Non-pigmented ciliary epithelial cell (primary cell): ENCODE data around the gene ZC3H13.

Experiments used
- DNase-seq: peaks from one replicate; pipeline ENCODE4 v3.0.0-alpha.2; 2010; ENCODE audit warnings: low read depth

Gene ZC3H13, protein sequence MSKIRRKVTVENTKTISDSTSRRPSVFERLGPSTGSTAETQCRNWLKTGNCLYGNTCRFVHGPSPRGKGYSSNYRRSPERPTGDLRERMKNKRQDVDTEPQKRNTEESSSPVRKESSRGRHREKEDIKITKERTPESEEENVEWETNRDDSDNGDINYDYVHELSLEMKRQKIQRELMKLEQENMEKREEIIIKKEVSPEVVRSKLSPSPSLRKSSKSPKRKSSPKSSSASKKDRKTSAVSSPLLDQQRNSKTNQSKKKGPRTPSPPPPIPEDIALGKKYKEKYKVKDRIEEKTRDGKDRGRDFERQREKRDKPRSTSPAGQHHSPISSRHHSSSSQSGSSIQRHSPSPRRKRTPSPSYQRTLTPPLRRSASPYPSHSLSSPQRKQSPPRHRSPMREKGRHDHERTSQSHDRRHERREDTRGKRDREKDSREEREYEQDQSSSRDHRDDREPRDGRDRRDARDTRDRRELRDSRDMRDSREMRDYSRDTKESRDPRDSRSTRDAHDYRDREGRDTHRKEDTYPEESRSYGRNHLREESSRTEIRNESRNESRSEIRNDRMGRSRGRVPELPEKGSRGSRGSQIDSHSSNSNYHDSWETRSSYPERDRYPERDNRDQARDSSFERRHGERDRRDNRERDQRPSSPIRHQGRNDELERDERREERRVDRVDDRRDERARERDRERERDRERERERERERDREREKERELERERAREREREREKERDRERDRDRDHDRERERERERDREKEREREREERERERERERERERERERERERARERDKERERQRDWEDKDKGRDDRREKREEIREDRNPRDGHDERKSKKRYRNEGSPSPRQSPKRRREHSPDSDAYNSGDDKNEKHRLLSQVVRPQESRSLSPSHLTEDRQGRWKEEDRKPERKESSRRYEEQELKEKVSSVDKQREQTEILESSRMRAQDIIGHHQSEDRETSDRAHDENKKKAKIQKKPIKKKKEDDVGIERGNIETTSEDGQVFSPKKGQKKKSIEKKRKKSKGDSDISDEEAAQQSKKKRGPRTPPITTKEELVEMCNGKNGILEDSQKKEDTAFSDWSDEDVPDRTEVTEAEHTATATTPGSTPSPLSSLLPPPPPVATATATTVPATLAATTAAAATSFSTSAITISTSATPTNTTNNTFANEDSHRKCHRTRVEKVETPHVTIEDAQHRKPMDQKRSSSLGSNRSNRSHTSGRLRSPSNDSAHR (N-terminal part only)

DNA sequence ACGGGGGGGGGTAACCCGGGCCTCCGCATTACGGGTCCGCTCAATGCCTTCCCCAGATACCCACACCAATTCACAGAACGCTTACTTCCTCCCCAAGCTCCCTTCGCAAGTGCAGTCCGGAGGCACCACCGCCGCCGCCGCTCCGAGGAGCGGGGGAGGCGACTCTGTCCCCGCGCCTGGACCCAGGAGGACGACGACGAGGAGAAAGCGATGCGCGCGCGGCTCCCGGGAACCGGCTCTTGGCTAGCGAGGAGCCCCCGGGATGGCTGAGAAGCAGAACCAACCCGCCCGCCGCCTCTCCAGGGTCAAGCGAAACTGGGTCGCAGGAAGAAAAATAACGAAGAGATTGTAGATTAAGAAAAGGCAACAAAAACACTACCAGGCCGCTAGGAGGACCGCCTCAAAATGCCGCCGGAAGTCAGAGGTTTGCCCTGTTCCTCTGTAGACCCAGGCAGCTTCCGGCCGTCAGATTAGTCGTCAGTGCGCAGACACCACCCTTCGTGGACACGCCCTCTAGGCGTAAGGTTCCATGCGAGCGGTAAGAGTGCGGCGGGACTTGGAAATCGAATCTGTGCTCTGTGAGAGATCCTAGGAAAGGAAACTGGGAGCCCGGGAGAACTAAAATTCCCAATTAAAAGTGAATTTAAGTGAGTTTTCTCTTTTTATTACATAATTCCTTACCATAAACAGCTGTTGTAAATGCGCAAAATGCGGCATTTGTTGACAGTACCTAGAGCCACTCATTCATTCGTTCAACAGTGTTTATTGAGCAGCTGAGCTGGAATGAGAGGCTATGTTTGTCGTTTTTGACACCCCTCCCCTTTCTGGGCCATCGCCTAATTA, at the start of gene ZC3H13:
TSS of gene ZC3H13 (minus strand) at position 428 of the 843 bp plus-strand sequence. CDS start 7,239 bp downstream, outside the sequence.
- DNase-seq = peak; percentile 88

DNA sequence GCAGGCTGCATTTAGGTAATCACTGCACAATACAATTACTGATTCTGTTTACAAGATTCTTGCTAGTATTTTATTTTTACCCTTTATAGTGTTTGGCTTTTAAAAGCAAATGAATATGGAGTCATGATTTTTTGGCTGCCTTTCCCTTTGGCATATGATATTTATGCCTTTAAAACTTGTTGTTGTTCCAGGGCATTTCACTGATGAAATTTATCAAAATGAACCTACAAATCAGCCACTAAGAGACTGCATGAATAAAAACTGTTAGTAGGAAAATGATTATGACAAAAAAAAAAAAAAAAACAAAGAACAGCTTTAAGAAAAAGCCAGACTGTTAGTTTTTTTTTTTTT, 49.7 kb upstream of the ZC3H13 start:
- no peak for DNase-seq

DNA sequence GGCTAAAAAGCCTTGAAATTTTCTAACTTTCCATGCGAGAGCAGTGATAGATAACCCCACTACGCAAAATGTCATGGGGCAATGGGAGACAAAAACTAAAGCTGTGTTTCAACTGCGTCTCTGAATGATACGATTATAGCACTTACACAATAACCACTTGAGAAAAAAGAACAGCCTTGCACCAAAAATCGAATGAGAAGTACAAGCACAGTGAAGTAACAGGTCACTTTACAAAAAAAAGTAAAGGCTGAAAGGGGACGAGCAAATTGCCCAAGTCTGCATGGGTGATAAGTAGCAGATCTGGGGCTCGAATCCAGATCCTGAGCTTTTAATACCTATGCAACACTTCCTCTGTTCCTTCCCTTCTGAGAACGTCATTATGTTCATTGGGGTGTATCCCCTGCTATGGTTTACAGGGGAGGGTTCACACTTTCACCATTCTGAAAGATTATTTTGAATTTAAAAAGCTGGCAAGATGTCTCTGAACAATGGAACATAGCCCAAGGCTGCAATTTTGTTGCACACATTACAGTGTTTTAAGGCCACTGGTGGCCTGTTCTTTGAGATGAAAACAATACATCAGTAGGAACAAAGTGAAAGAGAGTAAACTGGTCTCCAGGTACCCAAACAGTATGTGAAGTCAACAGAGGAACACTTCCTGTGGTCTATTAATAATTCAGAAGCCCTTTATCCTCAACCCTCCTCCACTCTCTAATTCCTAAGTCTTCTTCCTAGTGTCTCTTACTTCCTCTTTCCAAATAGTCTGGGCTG, 49.1 kb upstream of the ZC3H13 start:
- no peak for DNase-seq

DNA sequence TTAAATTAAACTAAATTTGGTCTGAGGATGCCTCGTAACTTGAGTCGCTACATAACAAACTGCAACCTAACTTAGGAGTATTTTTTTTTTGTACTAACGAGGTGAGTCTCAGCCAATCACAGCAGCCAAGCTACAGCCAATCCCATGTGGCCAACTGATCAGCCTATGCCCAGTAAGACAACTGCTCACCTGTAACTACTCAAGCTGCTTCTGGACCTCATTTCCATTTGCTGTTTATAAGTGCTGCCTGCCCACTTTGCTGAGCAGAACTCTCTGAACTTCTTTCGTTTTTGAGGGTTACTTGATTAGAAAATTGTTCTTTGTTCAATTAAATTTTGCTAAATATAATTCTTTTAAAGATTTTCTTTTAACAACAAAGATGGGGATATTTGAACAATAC, 48.5 kb upstream of the ZC3H13 start:
- DNase-seq = no peak

DNA sequence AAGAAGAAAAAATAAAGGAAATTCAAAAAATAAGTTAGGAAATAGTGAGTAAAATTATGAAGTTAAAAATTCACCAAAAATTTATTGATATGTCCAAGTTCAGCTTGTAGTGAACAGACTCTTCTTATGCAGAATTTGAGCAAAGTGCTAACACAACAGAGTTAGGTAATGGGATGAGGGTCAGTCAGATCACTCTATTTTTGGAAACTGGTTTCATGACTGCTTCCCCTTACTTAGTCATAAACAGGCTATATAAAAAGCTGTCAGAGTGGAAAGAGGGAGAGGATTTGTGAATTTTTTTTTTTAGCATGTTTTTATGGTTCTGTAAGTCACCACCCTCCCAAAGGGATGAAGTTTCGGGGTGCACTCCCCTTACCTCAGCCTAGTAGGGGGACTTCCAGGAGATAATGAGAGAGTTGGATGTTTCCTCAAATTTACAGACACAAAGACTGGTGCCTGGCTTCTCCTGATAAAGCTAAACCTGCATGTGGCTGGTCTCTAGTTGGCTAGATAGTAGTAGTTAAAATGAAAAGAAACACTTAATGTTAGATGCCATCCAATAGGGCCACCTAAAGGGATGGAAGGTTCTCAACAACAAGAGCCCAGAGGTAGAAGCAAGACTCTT, 47.8 kb upstream of the ZC3H13 start:
- DNase-seq = no peak

DNA sequence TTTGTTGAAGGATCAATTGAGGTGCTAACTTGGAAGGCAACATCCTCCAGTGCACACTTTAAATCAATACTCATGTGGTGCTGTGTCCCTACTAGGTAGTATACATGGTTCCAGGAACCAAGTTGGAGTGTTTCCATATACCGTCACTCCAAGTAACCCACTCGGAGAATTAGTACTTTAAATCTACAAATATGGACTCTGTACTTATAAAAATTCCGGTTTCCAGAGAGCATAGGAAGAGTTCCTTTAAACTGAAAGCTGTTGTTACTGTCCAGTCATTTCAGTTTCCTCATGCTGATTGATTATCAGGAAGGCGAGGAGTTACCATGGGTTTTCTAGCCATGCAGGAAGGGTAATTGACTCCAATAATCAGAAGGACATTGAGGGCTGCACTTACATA, 45.1 kb upstream of the ZC3H13 start:
- no peak for DNase-seq

DNA sequence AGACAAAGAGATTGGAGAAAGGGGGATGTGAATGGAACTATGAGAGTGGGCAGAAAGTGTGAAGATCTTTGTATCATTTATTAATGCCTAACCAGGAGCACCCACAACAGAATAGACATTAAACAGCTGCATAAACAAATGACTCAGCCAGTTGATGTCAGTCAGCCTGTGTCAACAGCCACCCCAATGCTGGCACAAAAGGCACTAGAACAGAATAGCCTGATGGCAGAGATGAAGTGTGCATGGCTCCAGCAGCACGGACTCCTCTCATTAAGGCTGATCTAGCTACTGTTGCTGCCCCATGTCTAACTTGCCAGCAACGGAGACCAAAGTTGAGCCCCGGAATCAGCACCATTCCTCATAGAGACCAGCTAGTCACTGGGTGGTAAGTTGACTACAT, 44.5 kb upstream of the ZC3H13 start:
- DNase-seq = no peak

DNA sequence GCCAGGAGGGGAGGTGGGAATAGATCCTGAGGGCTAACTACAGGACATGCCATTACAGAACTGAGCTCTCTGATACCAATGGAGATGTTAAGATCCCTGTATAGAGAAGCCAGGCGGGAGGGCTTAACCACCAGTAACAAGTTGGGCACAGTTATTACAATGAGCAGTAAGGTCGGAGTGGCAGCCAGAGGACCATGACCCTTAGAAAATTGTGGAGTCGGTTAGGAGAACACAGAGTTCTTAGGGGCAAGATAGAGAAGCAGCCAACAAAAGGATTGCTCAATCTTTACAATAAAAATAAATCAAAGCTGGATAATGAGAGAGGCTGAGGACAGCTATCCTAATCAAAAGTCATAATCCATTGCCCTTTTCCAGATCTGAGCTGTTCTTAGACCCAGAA, 41.9 kb upstream of the ZC3H13 start:
- no peak for DNase-seq

DNA sequence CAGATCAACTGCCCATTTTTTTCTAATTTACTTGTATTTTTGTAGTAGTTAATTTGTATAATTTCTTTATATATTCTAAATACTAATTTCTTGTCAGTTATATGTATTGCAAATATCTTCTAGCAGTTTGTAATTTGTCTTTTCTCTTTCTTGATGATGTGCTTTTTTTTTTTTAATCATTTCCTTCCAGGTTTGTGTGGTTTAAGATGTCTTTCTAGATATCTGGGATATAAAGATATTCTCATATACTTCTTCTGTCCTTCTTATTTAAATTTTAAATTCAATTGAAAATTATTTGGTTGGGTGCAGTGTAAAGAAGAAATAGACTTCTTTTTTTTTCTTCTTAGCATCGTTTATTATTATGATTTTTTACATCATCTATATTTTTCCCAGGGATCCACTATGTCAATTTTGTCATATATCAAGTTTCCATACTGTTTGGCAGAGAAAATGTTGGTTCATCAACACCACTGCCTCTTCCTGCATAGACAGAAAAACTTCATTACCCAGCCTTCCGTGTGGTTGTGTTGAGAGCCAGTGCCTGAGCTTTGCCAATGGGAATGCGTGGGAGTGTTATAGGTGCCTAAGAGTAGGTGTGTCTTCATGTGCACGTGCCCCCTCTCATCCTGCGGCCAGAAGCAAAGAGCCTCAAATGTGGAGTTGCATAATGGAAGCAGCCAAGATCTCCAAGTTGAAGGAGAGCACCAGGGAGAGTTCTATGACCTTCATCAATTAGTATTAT, 36.4 kb upstream of the ZC3H13 start:
- no peak for DNase-seq

DNA sequence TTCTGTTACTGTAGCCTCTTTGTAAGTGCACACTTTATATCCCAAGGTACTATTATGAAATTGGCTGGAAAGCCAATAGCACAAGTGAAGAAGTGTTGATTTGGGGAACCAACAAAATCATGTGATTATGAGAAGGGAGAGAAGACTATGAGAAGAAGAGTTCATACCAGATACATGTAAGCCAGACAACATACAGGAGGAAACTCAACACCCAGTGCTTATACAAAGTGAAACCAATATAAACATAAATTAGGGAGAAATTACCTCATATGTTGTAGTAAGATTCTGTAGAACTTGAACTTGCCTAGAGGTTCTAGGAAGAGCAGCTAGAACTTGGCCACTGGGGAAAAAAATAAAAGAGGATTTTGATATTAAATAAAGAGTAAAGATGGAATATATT, 34.9 kb upstream of the ZC3H13 start:
- no peak for DNase-seq

DNA sequence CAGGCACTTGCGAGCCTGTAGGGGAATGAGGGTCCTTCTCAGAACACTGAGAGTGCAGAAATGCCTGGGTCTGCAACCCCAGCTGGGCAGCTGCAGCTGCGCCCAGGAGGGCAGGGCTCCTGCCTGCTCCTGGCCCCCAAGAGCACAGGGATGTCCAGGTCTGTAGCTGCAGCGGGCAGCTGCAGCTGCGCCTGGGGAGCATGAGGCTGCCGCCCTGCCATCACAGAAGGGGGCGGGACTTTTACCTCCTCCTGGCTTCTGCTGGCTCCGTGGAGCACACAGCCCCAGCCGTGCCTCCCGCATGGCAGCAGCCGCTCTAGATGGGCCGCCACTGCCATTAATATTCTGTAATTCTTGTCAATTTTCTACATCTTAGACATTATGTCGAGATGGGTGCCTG, 34.4 kb upstream of the ZC3H13 start:
- DNase-seq = no peak

DNA sequence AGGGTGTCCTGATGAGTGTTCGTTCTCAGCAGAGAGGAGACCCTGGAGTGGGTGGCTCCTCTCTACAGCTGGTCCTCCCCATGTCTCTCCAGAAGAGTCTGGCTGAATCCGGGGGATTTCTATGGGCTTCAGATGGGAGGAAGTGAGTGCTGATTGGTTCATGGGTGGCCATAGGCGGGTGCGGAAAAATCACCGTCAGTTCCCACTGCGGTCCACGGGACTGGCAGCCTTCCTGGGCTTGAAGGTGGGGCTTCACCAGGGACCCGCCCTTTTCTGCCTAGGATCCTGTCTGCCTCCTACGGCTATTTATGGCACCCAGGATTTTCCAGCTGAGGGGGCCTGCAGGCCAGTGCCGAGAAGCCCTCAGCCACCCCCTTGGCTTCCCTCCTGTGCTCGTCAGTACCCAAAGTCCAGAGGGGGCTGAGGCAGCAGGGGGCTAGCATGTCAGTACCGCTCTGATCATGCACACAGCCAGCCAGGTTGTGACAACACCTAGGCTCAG, 33.9 kb upstream of the ZC3H13 start:
- DNase-seq = no peak

DNA sequence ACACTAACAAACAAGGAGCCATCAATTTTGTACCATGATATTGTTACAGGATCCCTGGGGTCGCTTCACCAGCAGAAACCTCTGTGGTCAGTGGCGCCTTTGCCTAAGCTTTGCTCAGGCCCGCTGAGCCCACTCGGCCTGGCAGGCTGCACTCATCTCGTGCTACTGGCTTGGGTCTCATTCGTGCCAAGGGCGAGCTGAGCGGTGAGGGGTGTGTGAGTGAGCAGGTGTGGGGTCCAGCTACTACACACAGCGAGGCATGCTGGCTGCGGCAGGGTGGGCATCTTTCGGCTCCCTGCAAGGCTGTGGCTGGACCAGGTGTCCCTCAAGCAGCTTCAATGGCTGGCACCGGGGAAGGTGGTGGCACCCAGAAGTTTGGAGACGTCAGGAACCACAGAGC, 33.2 kb upstream of the ZC3H13 start:
- DNase-seq = no peak

DNA sequence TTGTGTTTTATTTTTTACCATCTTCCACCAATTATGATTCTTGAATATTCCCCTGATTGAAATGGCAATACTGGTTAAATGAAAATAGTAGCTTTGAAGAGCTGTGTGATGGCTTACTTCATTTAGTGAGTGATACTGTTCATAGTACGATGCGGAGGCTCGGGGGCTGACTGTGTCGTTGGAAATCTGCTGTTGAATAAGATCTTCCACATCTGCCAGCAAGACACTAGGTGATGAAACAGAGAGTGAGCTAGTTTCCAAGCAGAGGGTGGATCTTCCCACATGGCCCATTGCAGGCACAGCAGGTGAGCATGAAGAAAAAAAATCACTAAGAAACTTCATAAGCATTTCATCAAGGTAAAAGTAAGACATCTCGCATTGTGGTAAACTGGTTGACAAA, 29.8 kb upstream of the ZC3H13 start:
- DNase-seq = no peak

DNA sequence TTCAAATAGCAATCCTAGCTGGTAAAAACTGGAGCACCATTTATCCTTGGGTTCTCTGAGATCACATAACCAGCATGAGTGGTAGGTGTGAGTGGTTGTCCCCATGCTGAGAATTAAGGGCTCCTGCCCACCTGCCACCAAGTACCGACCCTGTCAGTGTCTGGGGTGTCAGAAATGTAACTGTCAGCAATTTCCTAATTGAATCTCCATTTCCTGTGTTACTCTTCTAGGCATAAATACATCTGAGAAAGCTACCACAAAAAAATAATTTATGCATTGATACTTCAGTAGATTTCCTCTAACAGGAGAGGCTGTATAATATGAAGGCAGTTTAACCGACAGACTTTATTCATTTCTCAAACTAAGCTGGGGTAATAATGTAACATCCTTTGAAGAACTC, 27.2 kb upstream of the ZC3H13 start:
- DNase-seq = no peak

DNA sequence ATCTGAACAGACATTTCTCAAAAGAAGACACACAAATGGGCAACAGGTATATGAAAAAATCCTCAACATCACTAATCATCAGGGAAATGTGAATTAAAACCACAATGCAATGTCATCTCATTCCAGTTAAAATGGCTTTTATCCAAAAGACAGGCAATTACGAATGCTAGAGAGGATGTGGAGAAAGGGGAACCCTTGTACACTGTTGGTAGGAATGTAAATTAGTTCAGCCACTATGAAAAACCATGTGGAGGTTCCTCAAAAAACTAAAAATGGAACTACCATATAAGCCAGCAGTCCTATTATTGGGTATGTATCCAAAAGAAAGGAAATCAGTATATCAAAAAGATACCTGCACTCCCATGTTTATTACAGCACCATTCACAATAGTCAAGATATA, 24.7 kb upstream of the ZC3H13 start:
- DNase-seq = no peak

DNA sequence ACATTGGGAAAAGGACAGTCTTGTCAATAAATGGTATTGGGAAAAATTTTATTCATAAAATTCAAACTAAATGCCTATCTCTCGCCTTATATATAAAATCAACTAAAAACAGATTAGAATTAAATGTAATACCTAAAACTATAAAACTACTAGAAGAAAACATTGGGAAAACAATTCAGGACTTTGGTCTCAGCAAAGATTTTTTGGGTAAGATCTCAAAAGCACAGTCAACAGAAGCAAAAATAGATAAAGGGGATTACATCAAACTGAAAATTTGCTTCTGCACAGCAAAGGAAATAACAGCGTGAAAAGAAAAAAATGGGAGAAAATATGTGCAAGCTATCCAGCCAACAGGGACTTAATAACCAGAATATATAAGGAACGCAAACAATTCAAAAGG, 24.3 kb upstream of the ZC3H13 start:
- DNase-seq = no peak

DNA sequence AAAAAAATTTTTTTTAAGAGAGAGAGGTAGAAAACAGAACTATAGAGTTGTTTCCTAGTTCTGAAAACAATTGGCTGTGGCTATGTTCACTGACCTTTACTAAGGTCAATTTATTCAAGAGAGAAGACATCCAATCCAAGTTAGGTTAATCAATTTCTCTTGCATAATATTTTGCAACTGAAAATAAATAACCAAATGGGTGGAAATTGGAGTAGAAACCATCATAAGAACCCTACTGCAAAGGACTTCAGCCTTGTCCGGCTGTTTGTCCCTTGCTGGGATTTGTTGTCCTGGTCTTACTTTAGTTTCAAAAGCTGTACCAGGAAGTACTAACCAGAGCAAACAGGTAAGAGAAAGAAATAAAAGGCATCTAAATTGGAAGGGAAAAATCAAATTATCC, 23.3 kb upstream of the ZC3H13 start:
- DNase-seq = no peak

DNA sequence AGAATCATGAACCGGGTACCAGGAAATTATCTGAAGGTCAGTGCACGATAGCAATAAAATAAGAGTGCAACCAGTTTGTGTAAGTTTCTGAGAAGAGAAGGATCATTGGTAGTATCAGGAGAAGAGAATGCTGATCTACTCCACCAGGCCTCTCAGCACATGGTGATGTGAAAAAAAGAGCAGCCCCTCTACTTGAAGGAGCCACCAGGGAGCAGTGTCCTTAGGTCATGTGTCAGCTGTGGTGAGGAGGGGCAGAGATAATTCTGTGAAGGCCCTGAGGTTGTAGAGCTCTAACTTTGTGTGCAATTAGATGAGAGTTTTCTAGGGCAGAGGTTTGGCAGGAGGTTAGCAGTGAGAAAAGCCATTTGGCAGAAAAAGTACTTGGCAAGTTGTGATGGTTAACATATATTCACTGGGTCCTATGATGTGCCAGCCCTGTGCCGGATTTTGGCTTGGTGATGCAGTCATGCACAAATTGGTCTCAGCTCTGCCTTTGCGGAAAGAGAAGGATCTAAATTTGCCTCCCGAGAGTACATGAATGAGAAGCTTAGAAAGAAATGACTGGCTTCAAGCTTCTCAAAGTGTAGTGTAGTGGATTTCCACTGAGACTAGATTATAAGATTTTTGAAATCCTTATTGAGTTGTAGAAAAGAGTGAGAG, 19.2 kb upstream of the ZC3H13 start:
- DNase-seq = no peak
